H1 (cell line): ENCODE measurements around the gene CHD5. TPM values are rescaled to one million over a fixed set of nuclear protein-coding genes. Genes with fewer than 3 reads are reported as not detected.

ENCODE experiments used
- MAX ChIP-seq: IDR thresholded peaks from 2 replicates; pipeline ENCODE4 v1.6.1; 2012; ENCODE audit warnings: inconsistent platforms
- polyA plus RNA-seq, 7 experiments: library from polyadenylated mRNA; depleted of rRNA in 3 of 7; stranded (reverse) in 5 of 7; unstranded in 2 of 7; fragments of >200 nt in 5 of 7; fragments of 200-250 nt in 2 of 7; gene quantifications; 1 replicate in 5 of 7; 2 replicates in 1 of 7; 4 replicates in 1 of 7; pipeline versions ENCODE4 v1.2.1 to v1.2.3, GENCODE V29; 2011 to 2013; ENCODE audit warnings: missing spikeins in 2 of 7, mixed read lengths in 2 of 7
- total RNA-seq: library from RNA; stranded (reverse); fragmentation: NEBNext Ultra II Directional; extraction: Animal tissue kit (Norgen Biotek cat#: 25700); gene quantifications from 2 replicates; pipeline ENCODE4 v1.2.1, GENCODE V29; 2021

Gene CHD5
- total and polyA plus RNA-seq, 2 of the 8 experiments (the other 6 are each of a cell fraction or from before 2014, with no cell fraction given): 0.42 to 1.8 TPM

- TF ChIP-seq MAX: no peak
Measured at GRCh38 chr1:6085666-6086065, 94.5 kb downstream of the CHD5 start (continued).
